Activated naive CD4-positive, alpha-beta T cell treated with anti-CD3 and anti-CD28 coated beads, Interleukin-2, amount 10 ng/mL, durations not matched to agents 7 days and 5 days (primary cell): Measurements from ENCODE around the gene SNCAIP.

Experiments
- CTCF ChIA-PET: fragments of 350-600 bp; sonication (Branson Sonifier 250); formaldehyde crosslinking; loops from one replicate; lab custom pipeline; 2021; ENCODE audit warnings: antibody characterized with exemption; lab: Charles Lee
- DNase-seq: peaks from one replicate; pipeline ENCODE4 v3.0.0-alpha.2; 2020
- H3K27ac Mint-ChIP-seq: one replicate; pipeline ENCODE4 v1.8.0; 2021; ENCODE audit warnings: mild to moderate bottlenecking, moderate library complexity, mixed read lengths
- H3K27me3 Mint-ChIP-seq: one replicate; pipeline ENCODE4 v1.8.0; 2021; ENCODE audit warnings: mild to moderate bottlenecking, mixed read lengths
- H3K36me3 Mint-ChIP-seq: one replicate; pipeline ENCODE4 v1.8.0; 2021; ENCODE audit warnings: mixed read lengths
- H3K4me1 Mint-ChIP-seq: one replicate; pipeline ENCODE4 v1.8.0; 2021; ENCODE audit warnings: mixed read lengths
- H3K4me3 Mint-ChIP-seq: one replicate; pipeline ENCODE4 v1.8.0; 2021; ENCODE audit warnings: mild to moderate bottlenecking, moderate library complexity, mixed read lengths
- H3K9me3 Mint-ChIP-seq: one replicate; pipeline ENCODE4 v1.8.0; 2021; ENCODE audit warnings: mixed read lengths

SNCAIP gene

DNA sequence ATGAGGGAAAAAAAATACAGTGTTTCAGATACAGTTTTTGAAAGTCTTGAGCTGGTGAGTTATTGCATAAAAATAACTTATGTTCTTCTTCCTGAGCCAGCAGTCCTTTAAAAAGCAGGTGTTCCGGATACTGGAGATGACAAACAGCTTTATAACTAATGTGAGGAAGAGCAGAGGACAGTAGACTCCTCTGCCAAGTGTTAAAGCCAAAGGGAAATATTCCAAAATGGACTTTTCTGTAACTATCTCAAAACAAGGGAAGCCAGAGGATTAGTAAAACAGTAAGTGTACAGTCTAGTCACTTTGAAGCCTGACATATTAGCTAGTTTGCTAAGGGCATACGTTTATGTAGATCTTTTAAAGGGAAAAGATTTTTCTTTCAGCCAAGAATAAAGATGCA lies 11.0 kb upstream of the SNCAIP start:
- Mint-ChIP-seq H3K4me1 (no peaks in the 10 kb centered on the region), H3K36me3 (no peaks in the 10 kb centered on the region), H3K27ac (no peak overlapping the region), H3K27me3 (no peaks in the 10 kb centered on the region), H3K9me3 (no peaks in the 10 kb centered on the region), H3K4me3 (no peak overlapping the region)
- CTCF ChIA-PET = no interaction called here
- DNase-seq = no peak

GRCh38 chr5:122304471-122305215 lies 7.4 kb upstream of the SNCAIP start:
- H3K4me1 Mint-ChIP-seq = no peaks in the 10 kb centered on the region
- H3K9me3 Mint-ChIP-seq = no peaks in the 10 kb centered on the region
- H3K36me3 Mint-ChIP-seq = no peaks in the 10 kb centered on the region
- H3K27me3 Mint-ChIP-seq = no peaks in the 10 kb centered on the region
- no peak overlapping the region for H3K4me3 Mint-ChIP-seq
- DNase-seq = no peak
- no peak overlapping the region for H3K27ac Mint-ChIP-seq
- CTCF ChIA-PET = no interaction called here

GRCh38 chr5:122306461-122306860 lies 5.6 kb upstream of the SNCAIP start:
- H3K36me3 Mint-ChIP-seq = no peaks in the 10 kb centered on the region
- H3K27me3 Mint-ChIP-seq = peaks cover 11% of the 10 kb centered on the region
- no peak for DNase-seq
- H3K27ac Mint-ChIP-seq = no peak overlapping the region
- CTCF ChIA-PET = no interaction called here
- no peak overlapping the region for H3K4me3 Mint-ChIP-seq
- H3K9me3 Mint-ChIP-seq = no peaks in the 10 kb centered on the region
- no peaks in the 10 kb centered on the region for H3K4me1 Mint-ChIP-seq

DNA sequence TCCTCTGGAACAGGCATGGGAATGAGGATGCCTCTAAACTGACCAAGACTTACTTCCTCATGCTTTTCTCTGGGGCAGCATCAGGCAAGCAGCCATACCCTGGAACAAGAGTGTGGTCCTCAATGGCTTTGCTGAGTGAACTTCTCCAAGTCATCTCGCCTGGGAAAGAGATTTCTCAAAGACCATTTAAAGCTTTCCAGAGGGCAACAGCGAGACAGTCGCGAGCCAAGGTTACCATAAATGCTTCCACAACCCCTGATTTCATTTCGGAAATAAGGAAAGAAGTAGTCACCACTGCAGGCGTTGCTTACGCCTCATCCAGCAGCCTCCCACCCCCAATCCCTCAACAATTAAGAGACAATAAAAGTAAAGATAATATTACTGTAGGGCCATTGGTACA lies 1.1 kb upstream of the SNCAIP start:
- Mint-ChIP-seq H3K9me3 (no peaks in the 10 kb centered on the region), H3K27me3 (peaks cover 36% of the 10 kb centered on the region), H3K4me3 (no peak overlapping the region), H3K36me3 (peaks cover 2% of the 10 kb centered on the region), H3K27ac (no peak overlapping the region), H3K4me1 (peaks cover 5% of the 10 kb centered on the region)
- DNase-seq = no peak
- CTCF ChIA-PET = no interaction called here

- CTCF ChIA-PET = no interaction called here
- H3K4me1 Mint-ChIP-seq = peaks cover 5% of the 10 kb centered on the region
- DNase-seq = no peak
- H3K27me3 Mint-ChIP-seq = peaks cover 36% of the 10 kb centered on the region
- no peaks in the 10 kb centered on the region for H3K9me3 Mint-ChIP-seq
- H3K36me3 Mint-ChIP-seq = peaks cover 2% of the 10 kb centered on the region
- no peak overlapping the region for H3K4me3 Mint-ChIP-seq
- H3K27ac Mint-ChIP-seq = no peak overlapping the region
These were observed 508 bp upstream of the SNCAIP start for GRCh38 chr5:122311497-122311960.

- Mint-ChIP-seq H3K27ac (no peak overlapping the region), H3K4me3 (no peak overlapping the region), H3K9me3 (no peaks in the 10 kb centered on the region), H3K4me1 (peaks cover 5% of the 10 kb centered on the region), H3K27me3 (peaks cover 36% of the 10 kb centered on the region), H3K36me3 (peaks cover 2% of the 10 kb centered on the region)
- CTCF ChIA-PET = no interaction called here
- no peak for DNase-seq
These were observed 762 bp downstream of the SNCAIP start for GRCh38 chr5:122312591-122313406.

DNA sequence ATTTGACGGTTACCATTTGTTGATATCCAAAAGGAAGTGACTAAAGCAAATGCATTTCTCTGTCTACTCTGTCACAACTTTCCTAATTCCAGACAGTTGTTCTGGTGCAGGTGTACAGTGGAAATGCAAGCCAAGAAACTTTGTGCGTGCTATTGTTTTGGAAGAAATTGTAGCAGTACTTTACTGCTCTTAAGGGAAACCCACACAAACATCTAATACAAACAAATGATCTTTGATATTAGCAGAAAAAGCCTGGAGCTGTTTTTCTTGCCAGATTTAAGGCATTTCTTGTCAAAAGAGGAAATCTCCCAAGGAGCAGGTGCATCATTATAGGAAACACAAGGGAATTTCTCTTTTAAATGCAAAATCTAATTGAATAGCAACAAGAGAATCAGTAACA lies 2.0 kb downstream of the SNCAIP start:
- Mint-ChIP-seq H3K27me3 (peaks cover 36% of the 10 kb centered on the region), H3K27ac (no peak overlapping the region), H3K4me1 (peaks cover 5% of the 10 kb centered on the region), H3K9me3 (no peaks in the 10 kb centered on the region), H3K4me3 (no peak overlapping the region), H3K36me3 (peaks cover 2% of the 10 kb centered on the region)
- CTCF ChIA-PET = no interaction called here
- no peak for DNase-seq

- Mint-ChIP-seq H3K27me3 (peaks cover 34% of the 10 kb centered on the region), H3K9me3 (no peaks in the 10 kb centered on the region), H3K4me3 (no peak overlapping the region), H3K4me1 (peaks cover 5% of the 10 kb centered on the region), H3K27ac (no peak overlapping the region), H3K36me3 (peaks cover 2% of the 10 kb centered on the region)
- CTCF ChIA-PET = no interaction called here
- DNase-seq = no peak
These were observed 3.5 kb downstream of the SNCAIP start for GRCh38 chr5:122315521-122315920.

DNA sequence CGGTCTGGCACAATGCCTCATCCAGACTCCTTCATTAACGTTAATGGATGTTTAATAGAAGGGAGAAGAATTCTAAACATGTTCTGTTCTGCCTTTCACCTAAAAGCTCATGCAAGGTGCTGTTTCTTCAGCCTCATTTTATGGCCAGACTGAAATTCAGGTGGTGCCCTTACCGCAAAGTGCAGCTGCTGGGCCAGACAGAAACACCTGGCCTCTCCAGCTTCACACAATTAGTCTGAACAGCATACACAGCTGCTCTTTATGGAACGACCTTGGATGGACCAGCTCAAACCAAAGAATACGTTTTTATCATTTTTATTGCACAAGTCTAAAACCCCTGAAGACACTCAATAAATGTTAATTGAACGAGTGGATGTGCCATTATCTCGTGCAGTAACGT lies 4.6 kb downstream of the SNCAIP start:
- Mint-ChIP-seq H3K4me1 (peaks cover 5% of the 10 kb centered on the region), H3K4me3 (no peak overlapping the region), H3K36me3 (peaks cover 2% of the 10 kb centered on the region), H3K9me3 (no peaks in the 10 kb centered on the region), H3K27me3 (peaks cover 23% of the 10 kb centered on the region), H3K27ac (no peak overlapping the region)
- no peak for DNase-seq
- CTCF ChIA-PET = no interaction called here

GRCh38 chr5:122319897-122320296 lies 7.9 kb downstream of the SNCAIP start:
- H3K36me3 Mint-ChIP-seq = no peaks in the 10 kb centered on the region
- no peak overlapping the region for H3K4me3 Mint-ChIP-seq

DNA sequence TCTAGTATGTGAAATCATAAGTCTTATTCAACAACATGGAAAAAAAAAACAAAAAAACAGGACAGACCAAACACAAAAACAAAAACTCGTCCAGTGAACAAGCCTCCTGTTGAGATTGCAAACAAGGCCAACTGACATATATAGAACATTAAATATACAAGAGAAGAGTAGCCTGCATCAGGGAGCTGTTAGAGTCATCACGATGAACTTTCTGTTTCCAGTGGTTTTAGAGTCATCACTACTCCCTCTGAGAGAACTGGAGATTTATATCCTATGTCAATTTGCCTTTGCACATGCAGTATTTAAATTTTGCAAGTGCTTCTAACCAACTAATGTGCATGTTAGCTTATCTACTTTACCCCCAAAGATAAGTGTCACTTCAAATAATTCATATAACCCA lies 9.9 kb downstream of the SNCAIP start:
- no peaks in the 10 kb centered on the region for H3K4me1 Mint-ChIP-seq
- no peaks in the 10 kb centered on the region for H3K36me3 Mint-ChIP-seq
- H3K27me3 Mint-ChIP-seq = no peaks in the 10 kb centered on the region
- H3K9me3 Mint-ChIP-seq = no peaks in the 10 kb centered on the region
- H3K4me3 Mint-ChIP-seq = no peak overlapping the region
- H3K27ac Mint-ChIP-seq = no peak overlapping the region
- DNase-seq = no peak
- CTCF ChIA-PET = no interaction called here

More at GRCh38 chr5:122319897-122320296, 7.9 kb downstream of the SNCAIP start:
- no peaks in the 10 kb centered on the region for H3K4me1 Mint-ChIP-seq
- DNase-seq = no peak
- H3K27ac Mint-ChIP-seq = no peak overlapping the region
- CTCF ChIA-PET = no interaction called here
- no peaks in the 10 kb centered on the region for H3K9me3 Mint-ChIP-seq
- H3K27me3 Mint-ChIP-seq = no peaks in the 10 kb centered on the region

GRCh38 chr5:122322801-122323548 lies 10.9 kb downstream of the SNCAIP start:
- no peak overlapping the region for H3K27ac Mint-ChIP-seq
- H3K36me3 Mint-ChIP-seq = no peaks in the 10 kb centered on the region
- no peaks in the 10 kb centered on the region for H3K9me3 Mint-ChIP-seq
- no peaks in the 10 kb centered on the region for H3K27me3 Mint-ChIP-seq
- no peak for DNase-seq
- CTCF ChIA-PET = no interaction called here
- H3K4me3 Mint-ChIP-seq = no peak overlapping the region
- H3K4me1 Mint-ChIP-seq = no peaks in the 10 kb centered on the region

DNA sequence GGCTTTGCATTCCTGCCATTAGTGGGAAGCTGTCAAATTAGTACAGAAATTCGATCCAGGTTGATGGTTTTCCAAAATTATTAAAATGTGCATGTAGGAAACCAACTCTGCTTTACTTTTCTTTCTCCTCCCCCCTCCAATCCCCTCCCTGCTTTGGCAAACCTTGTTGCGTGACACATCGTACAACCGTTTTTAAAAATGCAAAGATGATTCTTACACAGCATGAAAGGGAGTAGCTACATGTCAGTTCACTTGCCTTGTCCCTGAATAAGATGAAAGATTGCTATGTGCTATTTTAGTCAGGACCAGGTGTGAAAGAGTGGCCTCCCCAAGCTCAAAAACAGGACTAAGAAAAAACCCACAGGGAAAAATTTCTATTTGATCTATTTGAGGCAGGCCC lies 11.7 kb downstream of the SNCAIP start:
- CTCF ChIA-PET = no interaction called here

GRCh38 chr5:122327110-122327509 lies 15.1 kb downstream of the SNCAIP start:
- Mint-ChIP-seq H3K27ac (no peak overlapping the region), H3K27me3 (no peaks in the 10 kb centered on the region), H3K9me3 (no peaks in the 10 kb centered on the region), H3K36me3 (no peaks in the 10 kb centered on the region), H3K4me3 (no peak overlapping the region), H3K4me1 (no peaks in the 10 kb centered on the region)
- DNase-seq = no peak
- CTCF ChIA-PET = no interaction called here

More for the DNA sequence above, 11.7 kb downstream of the SNCAIP start:
- Mint-ChIP-seq H3K27ac (no peak overlapping the region), H3K9me3 (no peaks in the 10 kb centered on the region), H3K4me3 (no peak overlapping the region), H3K4me1 (no peaks in the 10 kb centered on the region), H3K36me3 (no peaks in the 10 kb centered on the region), H3K27me3 (no peaks in the 10 kb centered on the region)
- no peak for DNase-seq
